G401.6 (cell line): ENCODE results near the gene GTF3C5.
"Not testable (repeated sequence)": the region's sequence is repeated elsewhere in the genome, so short reads cannot be mapped to it uniquely, and the experiment has no call there.

Experiments
- FAIRE-seq: peaks from 2 replicates; lab custom pipeline; 2012; peaks lifted over from hg19 to GRCh38; lab: Jason Lieb, UNC

Gene GTF3C5

DNA sequence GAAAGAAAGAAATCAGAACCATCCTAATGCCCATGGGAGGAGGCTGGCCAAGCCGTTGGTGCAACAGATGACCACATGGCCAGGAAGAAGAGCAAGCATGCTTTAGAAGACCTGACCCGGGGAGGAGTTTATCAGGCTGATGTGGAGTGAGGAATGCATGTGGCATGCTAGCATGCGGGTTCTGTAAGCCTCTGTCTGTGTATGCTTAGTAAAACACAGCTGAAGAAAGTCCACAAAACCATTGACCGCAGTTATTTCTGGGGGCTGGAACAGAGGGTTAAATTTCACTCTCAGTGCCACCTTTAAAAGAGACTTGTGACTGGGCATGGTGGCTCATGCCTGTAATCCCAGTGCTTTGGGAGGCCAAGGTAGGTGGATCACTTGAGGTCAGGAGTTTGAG, 33.2 kb upstream of the GTF3C5 start:
- no peak for FAIRE-seq

DNA sequence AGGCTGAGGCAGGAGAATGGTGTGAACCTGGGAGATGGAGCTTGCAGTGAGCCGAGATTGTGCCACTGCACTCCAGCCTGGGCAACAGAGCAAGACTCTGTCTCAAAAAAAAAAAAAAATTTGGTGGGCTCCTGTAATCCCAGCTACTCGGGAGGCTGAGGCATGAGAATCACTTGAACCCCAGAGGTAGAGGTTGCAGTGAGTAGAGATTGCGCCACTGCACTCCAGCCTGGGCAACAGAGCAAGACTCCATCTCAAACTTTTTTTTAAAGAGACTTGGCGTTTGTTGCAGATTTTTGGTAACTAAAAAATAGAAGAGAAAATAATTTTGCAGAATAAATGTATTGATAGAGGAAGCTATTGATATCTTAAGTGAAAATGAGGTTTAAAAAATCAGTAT, 32.6 kb upstream of the GTF3C5 start:
- not testable (repeated sequence) for FAIRE-seq

DNA sequence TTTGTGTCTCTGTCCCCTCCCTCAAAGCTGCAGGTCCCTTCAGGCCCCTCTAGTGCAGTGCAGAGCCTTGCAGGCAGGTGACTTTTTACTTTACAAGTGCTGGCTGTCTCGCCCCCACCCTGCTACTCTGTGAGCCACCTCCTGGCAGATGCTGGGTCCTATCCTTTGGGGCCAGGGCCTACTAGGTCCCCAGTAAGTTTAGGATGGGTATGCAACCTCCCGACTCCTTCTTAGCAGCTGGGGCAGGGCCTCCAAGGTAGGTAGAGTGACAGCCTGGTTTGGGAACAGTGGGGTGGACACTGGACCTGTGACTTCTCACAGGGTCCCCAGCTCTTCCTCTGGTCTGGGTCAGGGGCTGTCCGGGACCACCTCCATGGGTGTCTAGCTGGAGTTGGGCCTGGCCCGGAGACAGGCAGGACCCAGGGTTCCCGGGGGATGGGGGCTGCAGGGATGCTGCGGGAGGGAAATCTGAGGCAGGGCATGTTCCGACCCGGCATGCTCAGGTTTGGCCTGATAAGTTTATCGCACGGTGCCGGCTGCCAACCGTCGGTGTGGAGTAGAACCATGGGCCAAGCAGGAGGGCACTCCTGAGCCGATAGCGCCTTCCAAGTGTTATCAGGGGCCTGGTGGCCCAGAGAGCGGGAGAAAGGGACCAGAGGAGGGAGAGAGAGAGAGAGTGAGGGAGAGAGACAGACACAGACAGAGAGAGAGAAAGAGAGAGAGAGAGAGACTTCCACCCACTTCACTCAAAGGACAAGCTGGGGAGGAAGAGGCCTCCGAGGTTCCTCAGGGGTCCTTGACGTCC, 31.8 kb upstream of the GTF3C5 start:
- no peak for FAIRE-seq

DNA sequence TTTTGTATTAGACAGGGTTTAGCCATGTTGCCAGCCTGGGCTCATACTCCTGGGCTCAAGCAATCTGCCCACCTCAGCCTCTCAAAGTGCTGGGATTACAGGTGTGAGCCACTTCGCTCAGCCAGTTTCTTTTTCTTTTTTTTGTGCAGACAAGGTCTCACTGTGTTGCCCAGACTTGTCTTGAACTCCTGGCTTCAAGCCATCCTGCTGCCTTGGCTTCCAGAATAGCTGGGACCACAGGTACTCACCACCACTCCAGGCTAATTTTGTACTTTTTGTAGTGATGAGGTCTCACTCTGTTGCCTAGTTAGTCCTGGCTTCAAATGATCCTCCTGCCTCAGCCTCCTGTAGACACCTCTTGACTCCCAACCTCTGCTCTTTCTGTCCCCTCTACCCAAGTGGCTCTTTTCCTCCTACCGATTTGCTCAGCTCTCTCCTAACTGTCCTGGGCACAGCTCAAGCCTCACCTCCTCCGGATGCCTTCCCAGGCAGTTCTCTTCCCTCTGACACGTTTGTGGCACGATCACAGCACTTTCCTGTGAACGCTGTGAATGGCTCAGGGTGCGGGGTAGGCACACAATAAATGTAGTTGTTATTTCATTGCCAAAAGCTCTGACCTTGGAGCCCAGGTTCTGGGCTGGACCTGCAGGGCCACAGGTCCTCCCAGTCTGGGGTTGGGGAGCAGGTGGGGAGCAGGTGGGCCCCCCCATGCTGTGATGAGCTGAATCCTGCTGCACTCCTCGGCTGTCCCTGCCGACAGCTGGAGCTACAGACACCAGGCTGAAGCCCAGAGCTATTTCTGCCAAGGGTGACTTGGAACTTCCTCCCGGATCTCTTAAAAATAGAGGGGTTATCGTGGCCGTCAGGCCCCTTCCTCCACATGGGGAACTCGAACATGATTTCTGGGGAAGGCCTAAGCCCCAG, 28.4 kb upstream of the GTF3C5 start:
- no peak for FAIRE-seq

DNA sequence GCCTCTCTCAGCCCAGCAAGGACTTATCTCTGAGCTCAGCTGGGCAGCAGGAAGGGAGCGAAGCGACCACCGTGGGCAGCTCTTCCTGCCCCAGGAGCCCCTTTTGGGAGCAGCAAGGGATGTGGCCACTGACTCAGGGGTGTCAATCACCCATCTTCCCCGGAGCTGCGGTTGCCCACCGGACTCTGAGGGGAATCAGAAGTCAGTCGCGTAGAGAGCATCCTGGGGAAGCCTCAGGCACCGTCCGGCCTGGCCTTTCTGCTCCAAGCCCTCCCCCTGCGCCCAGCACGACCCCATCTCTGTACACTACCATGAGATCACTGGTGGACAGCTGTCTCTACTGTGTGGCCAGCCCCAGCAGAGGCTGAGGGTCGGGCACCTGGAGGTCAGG, 27.7 kb upstream of the GTF3C5 start:
- FAIRE-seq: no peak

DNA sequence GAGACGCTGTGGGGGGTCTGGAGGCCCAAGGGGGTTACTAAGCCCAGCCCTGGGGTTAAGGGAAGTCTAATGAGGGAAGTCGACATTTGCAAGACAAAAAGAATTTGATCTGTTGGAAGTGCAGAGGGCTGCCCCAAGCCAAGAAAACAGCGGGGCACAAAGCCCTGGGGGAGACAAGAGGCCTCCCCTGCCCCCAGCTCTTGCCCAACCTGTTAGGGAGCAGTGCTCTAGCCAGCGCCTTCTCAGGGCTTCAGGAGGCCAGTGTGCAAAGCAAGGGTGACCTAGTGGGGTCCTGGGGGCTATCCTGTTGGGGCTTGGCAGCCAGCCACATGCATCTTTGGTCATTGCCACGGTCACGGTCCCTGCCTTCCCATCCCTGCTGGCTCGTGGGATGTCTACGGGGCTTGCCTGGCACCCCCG, 27.1 kb upstream of the GTF3C5 start:
- FAIRE-seq: no peak

DNA sequence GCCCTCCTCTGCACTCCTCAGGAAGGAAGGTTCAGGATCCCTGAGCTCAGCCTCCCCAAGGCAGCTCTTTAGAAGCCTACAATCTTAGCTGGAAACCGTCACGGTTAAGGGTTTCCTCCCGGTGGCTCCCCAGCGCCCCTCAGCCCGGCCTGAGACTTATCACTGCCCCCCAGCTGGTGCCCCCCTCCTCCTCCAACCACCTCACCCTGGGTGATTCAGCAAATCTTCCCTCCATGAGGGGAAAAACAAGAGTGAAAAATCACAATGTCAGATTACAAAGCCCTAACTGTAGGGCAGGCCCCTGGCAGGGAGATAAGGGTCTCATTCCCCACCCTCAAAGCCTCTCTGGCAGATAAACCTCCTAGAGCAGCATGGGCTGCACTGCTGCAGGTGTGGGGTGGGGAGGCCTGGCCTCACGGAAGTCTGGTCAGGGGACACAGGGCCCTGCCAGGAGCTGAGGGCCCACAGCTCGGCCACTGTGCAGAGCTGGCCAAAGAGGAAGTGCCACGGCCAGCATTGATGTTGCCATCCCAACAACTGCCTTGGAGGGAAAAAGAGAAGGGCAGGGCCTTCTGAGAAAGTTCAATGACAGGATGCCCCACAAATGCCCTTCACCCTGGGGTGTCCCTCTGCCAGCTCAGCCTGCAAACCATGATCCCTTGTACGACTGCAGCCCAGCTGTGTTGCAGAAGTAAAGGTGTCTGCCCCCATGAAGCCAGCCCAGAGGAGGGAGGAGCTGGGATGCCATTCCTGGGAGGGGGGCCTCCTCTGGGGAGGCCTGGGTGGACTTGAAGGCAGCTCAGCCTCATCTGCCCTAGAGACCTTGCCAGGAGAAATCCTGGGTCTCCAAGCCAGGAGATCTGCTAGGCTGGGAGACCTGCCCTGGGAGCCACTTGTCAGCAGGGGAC, 26.5 kb upstream of the GTF3C5 start:
- no peak for FAIRE-seq

DNA sequence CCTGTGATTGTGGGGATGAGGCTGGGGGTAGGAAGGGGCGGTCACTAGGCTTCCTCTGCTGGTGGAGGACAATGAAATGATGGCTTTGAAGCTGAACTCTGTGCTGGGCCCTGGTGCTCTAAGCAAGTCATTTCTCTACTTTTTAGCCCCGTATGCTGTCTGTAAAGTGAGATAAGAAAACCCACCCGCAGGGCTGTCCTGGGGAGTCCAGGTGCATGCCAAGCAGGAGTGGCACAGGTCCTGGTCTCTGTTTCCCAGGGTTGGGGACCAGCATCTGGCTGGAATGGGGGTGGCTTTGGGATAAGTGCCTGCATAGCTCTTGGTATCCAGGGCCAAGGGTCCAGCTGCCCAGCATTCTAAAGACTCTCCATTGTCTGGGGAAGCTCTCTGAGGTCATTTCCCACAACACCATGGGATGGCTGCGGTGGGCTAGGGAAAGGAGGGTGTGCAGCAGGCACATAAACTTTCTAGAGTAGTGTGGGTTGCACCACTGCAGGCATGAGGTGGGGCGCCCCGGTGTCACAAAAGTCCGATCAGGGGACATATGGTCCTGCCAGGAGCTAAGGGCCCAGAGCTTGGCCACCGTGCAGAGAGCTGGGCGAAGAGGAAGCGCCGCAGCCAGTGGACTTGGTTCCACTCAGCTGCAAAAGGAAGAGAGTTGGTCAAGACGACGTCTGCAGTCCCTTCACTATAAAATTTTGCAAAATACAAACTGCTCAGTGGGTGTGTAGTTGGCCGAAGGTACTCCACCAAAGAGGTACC, 25.6 kb upstream of the GTF3C5 start:
- FAIRE-seq: no peak

DNA sequence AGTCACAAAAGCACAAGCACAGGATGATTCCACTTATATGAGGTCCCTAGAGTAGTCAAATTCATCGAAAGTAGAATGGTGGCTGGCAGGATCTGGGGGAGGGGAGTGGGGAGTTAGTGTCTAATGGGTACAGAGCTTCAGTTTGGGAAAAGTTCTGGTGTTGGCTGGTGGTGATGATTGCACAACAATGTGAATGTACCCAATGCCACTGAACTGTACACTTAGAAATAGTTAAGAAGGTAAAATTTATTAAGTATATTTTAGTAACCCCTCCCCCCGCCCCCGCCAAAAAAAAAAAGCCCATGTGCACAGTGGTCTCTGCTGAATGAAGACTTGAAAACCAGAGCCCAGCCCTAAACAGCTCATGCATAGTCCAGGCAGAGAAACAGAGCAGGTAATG, 24.8 kb upstream of the GTF3C5 start:
- no peak for FAIRE-seq

DNA sequence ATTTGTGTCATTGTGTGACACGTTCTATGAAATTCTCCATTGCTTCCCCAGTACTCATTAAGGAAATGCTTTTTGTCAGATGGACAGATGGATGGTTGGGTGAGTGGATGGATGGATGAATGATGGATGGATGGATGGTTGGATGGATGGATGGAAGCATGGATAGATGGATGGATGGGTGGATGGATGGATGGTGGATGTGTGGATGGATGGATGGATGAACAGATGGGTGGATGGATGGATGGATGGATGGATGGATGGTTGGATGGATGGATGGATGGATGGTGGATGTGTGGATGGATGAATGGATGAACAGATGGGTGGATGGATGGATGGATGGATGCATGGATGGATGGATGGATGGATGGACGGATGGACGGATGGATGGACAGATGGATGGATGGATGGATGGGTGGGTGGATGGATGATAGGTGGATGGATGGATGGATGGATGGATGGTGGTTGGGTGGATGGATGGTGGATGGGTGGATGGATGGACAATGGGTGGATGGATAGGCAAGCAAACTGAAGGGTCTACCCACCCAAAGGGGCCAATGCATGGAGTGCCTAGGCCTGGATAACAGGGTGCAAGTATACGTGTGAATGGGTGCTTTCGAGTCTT, 24.0 kb upstream of the GTF3C5 start:
- no peak for FAIRE-seq

DNA sequence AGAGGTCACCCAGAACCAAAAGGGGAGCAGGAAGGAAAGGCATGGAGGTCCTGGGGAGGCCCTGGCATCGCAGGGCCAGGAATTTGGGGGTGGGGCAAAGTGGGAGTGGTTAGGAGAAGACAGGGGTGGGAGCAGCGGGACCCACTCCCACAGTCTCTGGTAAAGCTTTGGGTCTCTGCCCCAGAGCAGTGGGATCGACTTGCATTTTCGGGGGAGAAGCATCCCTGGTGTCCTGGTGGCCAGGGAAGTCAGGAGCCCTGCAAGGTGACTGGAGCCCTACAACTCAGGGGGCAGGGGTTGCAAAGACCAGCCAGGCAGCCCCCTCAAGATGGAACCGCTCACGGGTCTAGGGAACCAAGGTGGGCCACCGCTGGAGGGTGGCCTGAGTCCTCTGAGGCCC, 22.4 kb upstream of the GTF3C5 start:
- no peak for FAIRE-seq

DNA sequence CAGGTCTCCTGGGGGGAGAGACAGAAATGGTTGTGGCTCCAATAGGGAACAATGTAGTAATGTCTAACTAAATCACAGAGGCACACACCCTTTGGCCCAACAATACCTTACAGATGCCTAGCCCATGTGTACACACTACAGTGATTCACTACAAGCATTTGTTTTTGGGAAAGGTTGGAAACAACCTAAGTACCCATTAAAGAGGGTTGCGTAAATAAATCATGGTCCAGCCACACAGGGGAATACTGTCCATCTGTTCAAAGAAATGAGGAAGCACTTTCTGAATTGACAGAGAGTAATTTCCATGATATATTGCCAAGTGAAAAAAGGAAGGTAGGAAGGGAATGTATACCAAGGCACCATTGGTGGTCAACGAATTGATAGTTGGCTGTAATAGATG, 22.0 kb upstream of the GTF3C5 start:
- FAIRE-seq: no peak

DNA sequence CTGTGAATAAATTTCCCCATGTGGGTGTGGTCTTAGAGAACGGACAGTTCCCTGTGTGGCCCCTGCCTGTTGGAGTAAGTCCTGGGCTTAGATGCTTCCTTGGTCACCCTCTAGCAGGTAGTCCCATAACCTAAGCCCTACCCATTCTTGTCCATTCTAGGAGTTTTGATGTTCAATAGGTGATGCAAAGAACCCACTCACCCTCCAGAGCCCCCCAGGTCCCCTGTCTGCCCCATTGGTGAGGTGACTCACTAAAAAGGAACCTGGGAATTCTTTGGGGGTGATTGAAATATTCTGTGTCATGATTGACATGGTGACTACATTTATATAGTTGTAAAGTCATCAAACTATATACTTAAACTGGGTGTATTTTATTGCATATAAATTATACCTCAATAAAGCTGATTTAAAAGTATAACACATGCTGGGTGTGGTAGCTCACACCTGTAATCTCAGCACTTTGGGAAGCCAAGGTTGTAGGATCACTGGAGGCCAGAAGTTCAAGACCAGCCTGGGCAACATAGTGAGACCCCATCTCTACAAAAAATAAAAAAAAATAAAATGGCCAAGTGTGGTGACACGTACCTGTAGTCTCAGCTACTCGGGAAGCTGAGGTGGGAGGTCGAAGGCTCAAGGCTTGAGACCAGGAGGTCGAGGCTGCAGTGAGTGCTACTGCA, 20.8 kb upstream of the GTF3C5 start:
- no peak for FAIRE-seq

DNA sequence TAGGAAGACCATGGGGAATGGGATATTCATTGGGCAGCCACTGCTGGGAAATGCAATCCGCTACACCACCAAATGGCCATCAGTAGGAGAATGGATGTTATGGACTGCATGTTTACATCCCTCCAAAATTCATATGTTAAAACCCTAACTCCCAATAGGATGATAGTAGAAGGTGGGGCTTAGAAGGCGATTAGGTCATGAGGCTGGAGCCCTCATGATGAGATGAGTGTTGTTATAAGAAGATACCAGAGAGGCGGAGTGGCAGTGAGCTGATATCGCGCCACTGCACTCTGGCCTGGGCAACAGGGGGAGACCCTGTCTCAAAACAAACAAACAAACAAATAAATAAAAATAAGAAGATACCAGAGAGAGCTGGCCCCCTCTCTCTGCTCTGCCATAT, 16.1 kb upstream of the GTF3C5 start:
- FAIRE-seq: no peak

DNA sequence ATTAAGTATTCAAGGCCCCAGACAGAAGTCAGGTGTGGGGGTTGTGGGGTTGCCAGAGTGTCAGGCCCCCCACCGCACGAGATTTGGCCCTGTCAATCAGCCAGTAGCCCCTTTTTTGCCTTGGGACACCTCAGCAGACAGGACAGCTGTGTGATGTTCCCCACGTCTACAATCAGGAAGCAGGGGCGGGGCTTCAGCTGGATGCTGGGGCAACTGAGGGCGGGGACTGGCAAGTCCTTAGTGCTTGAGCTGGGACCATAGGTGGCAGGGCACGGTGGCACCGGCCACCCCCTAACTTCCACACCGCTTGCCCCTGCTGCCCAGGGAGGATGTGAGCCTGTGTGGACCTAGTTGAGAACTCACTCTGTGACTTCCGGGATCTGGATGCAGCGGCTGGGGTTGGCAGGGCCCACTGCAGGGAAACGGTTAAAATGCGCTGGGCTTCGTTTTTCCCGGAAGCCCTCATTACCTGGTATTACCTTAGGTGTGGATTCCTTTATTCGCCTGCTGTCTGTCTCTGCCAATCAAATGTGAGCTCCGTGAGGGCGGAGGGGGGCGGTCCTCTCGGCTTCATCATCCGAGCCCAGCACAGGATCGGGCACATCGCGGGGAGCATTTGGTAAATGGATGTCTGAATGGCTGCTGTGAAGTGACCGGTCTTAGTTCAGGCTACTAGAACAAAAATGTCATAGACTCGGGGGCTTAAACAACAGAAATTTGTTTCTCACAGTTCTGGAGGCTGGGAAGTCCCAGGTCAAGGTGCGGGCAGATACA, 7.5 kb upstream of the GTF3C5 start:
- no peak for FAIRE-seq

DNA sequence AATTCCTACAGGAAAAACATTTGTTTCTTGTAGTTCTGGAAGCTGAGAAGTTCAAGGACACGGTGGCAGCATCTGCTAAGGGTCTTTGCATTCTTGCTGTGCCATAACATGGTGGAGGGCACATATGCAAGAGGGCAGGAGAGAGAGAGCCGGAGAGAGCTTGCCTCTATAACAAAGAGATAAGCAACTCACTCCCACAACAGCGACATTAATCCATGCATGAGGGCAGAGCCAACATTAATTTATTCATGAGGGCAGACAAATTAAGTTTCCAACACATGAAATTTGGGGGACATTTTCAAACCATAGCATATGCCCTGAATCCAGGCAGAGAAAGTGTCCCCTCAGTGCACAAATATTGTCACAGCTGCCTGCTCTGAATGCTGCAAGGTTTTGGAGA, 4.4 kb upstream of the GTF3C5 start:
- no peak for FAIRE-seq

DNA sequence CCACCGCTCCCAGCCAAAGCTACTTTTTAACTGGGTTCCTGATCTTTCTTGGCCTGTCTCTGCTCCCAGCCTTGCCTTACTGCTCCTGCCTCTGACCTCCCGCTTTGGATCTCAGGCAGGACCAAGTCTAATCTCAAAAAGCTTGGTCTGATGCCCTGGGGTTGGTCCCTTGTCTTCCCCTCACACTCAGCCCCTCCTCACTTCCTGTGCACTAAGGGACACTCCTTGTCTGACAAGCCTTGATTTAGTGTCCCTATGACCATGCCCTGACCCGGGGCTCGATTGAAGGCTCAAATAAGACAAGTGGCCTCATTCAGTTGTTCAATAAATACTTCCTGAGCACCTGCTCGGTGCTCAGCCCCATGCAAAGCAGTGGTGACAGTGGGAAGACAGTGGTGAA, 3.7 kb upstream of the GTF3C5 start:
- no peak for FAIRE-seq

DNA sequence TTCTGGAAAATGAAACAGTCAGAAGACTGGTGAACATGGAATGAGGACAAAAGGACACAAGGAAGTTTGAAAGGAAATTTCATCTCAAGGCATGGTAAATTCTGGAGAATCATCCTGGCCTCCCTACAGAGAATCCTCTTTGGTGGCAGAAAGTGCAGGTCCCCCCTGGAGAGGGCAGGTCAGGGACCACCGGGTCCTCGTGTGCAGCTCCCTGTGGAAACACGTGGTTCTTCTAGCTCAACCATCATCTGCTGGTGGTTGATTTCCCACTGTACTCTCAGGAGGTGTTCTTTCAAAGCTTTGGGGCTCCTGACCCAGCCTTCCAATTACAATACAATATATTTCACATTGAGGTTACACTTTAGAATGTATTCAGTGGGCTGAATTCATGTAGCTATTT, 2.6 kb upstream of the GTF3C5 start:
- no peak for FAIRE-seq

DNA sequence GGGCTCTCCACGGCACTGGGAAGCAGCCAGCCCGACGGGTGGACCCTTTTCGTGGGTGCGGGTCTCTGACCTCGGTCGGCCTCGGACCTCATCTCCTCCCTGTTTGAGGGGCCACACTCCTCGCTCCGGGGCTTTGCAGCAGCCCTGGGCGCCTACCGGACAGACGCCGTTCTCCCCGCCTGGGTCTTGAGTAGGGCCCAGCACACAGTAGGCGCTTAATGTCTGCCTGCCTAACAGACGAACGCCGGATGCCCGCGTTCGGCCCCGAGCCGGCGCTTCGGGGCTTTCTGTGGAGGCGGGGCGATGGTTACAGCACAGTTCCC, 842 bp upstream of the GTF3C5 start:
- no peak for FAIRE-seq

DNA sequence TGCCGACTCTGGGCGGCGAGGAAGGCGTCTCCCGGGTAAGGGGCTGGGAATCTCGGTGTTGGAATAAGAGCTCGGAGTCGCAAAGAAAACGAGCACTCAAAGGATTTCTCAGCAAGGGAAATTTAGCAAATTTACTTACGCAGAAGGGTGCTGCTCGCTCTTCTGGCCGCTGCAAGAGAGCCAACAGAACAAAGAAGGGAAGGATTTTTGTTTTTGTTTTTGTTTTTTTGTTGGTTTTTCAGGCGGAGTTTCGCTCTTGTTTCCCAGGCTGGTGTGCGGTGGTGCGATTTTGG, 279 bp downstream of the GTF3C5 start:
- FAIRE-seq: no peak
